GM19351 (cell line): ENCODE results near the gene CAMSAP2.
A peak's percentile ranks its signal among the peaks of the same experiment; 100 is the strongest.

Source experiments
- ATAC-seq: cut with Tn5 transposase; IDR thresholded peaks from one replicate; pipeline ENCODE4 v1.9.1; 2021; ENCODE audit warnings: mild to moderate bottlenecking, moderate library complexity; ENCODE audit not compliant: unreplicated experiment

CAMSAP2 gene

DNA sequence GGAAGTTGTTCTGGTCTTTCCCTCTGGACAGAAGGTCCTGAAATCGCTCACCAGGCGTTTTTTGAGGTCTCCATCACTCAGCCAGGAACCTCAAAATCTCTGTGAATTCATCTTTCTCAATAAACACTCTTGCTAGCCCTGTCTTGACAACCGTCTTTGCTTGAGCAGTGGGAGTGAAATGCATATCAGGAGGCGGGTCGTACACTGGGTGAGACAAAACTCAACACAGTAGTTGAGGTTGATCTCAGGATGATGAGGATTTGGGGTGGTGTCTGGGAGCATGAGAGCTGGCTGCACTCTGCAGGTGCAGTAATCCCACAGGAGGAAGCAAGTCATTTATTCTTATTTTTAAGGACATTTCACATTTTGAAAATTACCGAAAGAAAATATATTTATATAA lies 136.0 kb downstream of the CAMSAP2 start:
- no peak for ATAC-seq

DNA sequence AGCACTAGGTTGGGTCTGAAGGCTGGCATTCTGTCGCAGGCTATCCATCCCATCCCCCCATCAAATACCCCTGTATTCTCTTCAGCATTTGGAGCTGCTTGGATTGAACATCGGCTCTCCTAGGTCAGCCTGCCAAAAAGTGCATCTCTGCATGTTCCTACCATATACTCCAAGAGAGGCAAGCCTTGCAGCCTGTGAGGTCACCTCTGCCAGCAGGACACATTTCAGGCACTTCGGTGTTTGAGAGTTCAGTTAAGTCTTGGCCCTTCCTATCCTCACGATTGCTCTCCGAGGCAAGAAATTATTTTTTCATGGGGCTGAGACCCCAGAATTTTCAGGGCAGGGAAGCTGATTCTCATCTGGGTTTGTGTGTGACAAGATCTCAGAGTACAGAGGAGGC lies 136.7 kb downstream of the CAMSAP2 start:
- no peak for ATAC-seq

DNA sequence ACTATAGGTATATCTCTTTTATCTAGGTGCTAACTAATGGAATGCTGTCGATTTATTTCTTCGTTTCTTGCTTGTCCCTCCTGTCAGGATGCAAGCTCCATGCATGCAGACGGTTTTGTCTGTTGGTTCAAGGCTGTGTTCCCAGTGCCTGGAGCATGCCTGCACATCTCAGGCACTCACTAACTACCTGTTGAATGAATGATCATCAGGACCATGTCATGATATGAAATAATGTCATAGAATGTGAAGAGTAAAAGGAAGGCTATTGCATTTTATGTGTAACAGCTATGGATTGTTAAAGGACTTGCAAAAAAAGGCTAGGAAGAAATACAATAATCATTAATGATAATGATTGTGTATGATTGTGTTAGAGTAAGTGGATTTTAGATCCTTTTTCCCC lies 138.3 kb downstream of the CAMSAP2 start:
- ATAC-seq: no peak

DNA sequence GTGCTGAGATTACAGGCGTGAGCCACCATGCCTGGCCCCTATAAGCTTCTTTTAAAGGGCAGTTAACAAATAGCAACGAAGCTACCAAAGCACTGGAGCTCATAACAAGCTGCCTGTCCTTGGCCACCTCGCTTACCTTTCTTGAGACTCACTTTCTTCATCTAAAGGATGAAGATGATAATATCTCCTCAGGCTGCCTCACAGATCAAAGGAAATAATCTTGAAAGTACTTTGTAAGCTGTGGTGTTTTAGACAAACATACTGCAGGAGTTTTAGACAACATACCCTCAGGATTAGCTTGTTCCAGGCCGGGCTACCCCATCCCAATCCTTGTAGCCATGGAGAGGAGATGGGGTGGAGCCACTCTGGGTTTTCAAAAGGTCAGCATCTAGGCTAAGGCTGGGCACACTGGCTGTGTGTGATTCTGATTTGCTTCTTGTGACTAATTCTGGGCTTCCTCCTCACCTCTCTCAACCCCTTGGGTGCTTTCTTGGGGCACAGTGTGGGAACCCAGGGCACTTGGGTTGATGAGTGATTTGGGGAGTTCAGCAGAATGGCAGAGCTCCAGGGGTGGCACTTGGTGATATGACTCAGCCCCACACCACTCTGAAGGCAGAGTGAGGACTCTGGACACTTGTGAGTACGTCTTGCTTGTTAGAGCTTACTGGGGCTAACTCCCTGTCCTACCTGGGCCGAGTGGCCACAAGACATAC lies 139.3 kb downstream of the CAMSAP2 start:
- ATAC-seq: peak; percentile 67

DNA sequence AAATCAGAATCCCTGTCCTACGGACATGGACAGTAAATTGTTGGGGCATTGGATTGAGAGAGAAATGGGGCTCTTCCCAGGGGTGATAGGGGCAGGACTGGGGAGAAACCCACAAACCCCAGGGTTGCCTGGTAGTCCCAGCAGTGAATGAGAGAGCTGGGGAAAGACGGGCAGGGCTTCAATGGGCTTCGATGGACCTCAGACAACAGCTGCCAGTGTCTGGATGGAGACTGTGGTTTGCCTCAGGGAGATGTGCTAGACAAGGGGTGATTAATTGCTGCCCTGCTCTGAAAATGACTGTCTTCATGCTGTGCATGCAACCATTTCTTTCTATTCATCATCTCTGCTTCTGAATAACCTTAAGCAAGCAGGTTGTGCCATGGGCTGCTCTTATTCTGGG lies 141.5 kb downstream of the CAMSAP2 start:
- no peak for ATAC-seq

DNA sequence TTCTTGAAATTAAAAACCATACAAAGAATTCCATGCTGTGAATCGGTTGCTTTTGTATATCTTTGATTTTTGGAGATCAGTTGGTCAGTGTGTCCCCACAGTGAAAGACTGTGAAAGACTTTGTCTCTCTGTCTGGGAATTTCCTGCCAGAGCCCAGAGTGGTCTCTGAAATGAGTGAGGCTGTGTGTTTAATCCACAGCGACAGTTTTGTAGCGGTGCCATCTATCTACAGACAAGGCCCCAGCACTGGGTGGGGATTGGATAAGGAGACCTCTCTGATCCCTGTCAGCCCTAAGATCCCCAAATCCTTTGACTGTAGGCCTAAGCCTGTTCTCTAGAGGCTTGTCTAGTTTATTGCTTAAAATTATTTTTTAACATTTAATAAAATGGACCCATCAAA lies 144.4 kb downstream of the CAMSAP2 start:
- no peak for ATAC-seq

DNA sequence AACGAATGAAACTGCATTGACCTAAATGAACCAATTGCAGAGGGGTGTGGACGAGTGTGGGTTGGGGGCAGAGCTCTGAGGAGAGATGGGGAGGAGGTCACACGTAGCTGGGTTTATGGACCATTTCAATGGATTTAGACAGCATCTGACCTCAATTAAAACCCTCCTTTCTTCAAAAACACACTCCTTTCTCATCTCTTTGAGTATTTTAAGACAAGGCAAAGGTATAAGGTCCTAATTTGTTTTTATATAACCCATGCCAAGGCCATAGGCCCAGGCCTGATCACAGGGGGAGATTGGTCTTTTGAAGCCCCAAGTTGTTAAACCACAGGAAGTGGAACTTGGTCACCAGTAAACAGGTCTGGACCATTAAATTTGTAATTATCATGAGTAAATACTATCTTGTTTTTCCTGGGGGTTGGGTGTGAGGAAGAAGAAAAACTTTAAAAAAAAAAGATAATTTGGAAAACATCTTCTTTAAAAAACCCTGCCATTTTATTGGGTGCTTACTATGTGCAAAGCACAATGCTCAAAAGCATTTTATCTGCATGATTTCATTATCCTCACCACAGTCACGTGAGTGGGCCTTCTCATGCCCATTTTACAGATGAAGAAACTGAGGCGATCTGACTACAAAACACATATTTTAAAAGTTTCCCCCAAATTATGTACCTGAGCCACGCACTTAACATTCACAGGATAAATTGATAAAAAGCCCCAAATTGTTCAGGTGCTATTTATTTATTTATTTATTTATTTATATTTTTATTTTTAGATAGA lies 147.1 kb downstream of the CAMSAP2 start:
- no peak for ATAC-seq

DNA sequence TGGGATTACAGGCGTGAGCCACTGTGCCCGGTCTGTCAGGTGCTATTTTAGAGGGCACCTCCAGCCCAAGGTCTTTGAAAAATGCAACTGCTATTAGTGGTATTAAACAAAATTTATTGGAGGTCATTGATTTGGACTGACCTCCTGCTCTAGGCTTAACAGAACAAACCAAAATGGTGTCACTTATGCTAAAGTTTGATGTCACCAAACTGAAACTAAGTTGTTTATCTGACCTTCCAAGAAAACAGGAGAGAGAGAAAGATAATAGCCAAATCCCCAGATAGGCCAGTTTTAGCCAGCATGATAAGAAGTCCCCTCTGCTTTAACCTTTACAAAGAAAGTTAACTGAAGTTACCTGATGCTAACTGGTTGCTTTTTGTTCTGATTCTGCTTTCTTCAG lies 147.9 kb downstream of the CAMSAP2 start:
- no peak for ATAC-seq

DNA sequence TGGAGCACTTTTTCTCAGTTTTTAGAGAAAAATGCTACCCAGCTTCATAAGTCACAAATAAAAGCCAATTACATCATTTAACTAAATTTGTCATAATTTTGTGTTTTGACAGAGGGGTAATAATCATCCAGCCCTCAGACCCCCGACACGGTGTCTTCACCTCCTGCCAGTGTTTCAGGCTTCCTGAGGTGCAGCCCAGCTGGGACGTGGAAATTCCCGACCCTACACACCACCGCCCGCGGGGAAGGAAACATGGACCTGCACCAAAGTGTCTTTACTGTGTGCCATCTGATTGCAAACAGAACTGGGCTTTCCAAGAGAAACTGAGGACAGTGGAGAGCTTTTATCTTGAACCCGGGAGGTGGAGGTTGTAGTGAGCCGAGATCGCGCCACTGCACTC lies 148.3 kb downstream of the CAMSAP2 start:
- no peak for ATAC-seq

DNA sequence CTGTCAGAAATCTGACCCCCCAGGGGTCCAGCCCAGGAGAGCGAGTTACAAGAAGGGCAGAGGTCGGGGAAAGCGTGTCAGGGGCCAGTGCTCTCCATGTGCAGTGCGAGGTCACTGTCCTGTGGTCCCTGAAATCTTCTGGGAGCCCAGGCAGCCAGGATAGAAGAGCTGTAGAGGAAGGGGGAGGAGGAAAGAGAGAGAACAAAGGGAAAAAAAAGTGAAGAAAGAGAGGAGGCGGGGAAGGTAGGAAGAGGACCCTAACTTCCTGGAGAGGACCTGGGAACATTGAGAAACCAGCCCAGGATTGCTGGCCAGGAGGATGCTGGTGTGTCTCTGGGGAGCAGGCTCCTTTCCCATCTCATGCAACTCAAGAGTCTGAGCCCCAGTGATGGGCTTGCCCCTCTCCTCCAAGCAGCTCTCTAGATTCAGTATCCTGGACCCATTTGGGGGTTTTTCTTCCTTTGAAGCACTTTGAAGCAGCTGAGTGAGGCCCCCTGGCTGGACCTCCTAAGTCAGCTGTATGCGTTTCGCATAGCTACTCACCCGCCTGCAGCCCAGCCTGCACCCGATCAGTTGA lies 149.2 kb downstream of the CAMSAP2 start:
- ATAC-seq: no peak

DNA sequence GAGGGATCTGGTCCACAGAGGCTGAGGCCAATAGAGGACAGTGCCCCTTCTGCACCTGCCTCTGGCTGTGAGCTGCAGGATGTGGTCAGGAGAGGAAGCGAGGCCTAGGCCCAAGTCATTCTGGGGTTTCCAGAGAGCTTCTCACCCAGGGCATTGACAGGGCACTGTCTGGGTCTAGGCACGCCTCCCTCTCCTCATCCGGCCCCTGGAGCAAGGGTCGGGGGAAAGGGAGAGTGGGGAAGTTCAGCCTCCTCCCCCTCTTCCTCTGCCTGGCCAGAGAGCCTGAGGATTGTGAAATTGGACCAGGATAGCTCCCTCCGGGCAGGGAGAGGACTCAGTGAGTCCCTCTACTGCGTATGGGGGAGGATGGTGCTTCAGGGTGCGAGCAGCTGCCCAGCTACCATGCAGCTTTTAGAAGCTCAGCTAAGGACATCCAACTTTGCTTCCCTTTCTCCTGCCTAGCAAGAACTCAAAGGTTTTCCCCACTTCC lies 149.7 kb downstream of the CAMSAP2 start:
- ATAC-seq: peak; percentile 91

DNA sequence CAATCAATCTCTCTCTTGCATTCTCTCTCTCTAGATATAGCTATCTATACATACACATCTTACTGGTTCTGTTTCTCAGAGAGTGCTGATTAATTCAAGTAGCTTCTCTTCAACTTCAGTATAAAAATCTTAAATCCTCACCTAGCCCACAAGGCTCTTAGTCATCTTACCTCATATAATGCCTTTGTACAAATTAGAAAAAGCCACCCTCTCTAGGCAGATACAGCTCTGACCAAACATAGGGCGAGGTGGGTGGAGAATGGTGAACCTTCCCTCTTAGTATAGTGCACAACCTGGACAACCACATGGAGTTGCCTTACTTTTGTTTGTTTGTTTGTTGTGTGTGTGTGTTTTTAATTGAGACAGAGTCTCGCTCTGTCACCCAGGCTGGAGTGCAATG lies 150.9 kb downstream of the CAMSAP2 start:
- no peak for ATAC-seq

DNA sequence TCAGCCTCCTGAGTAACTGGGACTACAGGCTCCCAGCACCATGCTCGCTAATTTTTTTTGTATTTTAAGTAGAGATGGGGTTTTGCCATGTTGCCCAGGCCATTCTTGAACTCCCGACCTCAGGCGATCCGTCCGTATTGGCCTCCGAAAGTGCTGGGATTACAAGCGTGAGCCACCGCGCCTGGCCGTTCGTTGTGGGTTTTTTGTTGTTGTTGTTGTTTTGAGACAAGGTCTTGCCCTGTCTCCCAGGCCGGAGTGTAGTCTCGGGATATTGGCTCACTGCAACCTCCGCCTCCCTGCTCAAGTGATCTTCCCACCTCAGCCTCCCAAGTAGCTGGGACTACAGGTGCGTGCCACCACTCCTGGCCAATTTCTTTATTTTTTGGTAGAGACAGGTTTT lies 151.3 kb downstream of the CAMSAP2 start:
- no peak for ATAC-seq

DNA sequence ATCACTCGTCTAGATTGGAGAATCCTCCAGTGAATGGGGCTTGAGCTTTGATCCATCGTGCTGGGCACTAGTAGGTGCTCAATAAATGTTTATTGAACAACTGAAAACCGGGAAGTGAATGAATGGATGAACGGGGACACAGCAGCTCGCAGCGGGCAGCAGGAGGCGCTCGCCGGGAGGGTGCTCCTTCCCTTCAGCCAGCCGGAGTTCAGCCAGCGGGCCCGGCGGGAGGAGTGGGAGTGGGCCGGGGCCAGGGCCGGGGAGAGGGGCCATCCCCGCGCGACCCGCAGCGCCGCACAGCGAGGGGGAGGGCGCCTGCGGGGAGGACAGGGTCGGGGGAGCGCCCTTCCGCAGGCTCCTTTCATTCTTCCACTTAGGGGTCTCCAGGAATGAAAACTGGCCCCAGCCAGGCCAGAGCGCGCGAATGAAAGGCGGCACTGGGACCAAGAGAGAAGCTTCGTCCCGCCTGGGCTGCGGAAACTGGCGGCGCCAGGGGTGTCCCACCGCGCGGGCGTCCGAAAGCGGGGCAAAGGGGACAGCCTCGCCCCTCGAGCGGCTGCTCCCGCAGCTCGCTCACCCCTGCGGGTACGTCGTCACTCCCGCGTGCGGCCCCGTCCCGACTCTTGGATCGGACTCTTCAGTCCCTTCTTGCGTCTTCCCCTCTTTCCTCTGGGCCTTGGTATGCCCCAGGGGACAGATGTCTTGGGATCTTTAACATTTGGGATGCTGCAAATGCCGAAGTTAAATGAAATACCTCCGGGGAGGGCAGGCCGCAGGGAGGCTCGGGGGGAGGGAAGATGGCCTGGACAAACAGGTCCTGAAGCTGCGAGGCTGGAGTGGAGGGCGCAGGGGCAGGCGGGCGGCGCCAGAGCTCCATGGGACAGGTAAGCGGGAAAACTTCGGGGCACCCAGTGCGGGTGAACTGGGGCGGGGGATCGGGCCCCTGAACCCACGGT lies 152.4 kb downstream of the CAMSAP2 start:
- ATAC-seq: no peak

DNA sequence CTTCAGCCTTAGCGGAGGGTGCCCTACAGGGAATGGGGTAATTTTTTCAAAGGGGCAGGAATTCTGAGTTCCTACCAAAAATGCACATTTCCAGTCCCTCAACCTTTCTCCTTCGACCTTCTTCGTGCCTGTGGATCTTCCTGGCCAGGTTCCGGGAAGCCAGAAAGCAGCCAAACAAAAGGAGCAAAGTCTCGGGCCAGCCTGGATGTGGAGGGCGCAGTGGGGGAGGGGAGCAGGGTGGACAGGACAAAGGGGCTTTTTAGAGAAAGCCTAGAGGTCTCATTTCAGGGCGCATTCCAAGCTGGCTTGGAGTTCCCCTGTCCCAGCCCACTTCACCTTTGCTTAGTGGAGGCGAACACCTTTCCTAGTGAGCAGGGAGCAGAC lies 153.1 kb downstream of the CAMSAP2 start:
- ATAC-seq: no peak

DNA sequence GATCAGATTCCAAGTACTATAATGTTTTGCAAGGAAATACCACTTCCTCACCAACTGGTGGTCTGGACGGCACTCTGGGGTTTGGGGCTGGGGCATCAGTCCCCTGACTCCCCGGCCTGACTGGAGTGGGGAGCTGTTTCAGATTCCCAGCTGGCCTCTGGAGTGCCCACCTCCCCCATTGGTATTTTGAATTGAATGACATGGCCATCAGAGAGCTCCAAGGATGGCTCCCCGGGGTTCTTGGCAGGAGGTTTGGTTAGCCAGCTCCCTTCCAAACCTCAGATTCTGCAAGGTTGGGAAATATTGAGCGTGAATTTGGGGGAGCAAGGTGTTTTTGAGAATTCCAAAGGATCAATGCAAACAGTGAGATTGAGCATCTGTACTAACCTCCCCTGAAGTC lies 153.9 kb downstream of the CAMSAP2 start:
- ATAC-seq: no peak

DNA sequence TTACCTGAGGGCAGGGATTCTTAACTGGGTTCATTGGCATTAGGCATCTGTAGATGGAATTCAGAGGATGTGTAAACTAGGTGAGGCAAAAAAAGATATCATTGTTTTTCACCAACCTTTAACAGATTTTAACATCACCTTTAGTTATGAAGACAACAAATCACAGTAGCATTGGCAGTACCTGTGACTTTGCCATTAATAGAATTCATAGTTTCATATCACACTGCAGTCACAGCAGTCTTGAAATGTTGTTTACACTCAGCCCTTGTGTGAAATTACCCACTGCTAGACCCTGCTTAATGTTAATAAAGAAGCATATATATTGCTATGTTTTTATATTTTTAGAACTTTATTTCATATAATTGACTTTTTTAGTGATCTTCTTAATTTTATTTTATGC lies 154.3 kb downstream of the CAMSAP2 start:
- ATAC-seq: no peak

DNA sequence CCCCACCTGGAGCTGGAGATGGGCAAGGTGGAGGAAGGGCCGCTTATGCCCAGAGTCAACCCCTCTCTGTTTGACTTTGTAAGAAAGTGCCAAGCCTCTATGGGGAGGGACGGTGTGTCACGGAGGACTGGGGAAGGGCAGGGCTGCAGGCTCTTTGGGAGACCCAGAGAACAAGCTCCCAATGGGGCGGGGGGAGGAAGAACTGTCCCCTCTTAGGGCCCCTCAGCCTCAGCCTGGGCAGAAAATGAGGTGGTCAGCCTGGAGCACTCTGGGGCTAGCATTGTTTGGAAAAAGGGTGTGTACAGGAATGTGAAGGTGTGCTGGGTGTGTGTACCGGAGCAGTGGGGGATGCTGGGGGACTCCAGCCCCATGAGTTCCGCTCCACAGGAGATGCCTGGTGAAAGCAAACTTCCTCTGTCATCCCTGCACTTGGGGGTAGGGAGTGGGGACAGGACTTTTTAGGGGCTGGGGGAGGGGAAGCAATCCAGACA lies 154.8 kb downstream of the CAMSAP2 start:
- no peak for ATAC-seq

DNA sequence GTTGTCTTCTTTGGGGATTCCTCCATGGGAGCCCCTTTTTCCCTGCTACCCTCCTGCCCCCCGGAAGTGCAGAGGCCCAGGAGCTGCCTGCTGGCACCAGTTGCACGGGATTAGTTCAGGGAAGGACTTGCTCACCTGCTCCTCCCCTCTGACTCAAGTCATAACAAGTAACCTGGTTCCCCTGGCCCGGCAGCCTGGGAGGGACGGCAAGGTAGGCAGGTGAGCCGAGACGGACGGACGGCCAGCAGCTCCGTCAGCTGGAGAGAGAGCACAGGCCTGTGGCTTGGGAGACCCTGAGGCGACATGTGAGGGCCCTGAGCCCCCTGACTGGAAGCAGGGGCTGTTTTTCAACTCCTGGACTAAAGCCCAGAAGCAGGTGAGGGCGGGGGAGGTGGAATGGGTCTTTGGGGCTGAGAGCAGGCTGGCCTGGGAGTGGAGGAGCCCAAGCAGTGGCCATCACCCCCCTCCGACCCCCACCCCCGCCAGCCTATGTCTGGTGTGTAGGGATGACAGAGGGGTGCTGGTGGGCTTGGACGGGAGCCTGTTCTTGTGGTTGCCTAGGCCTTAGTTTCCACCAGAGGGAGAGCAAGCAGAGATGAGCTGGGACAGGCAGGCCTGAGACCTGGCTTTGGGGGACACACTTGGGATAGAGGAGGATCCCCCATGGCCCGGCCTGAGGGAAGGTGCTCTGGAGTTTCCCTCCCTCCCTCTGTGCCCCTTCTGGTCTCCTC lies 156.2 kb downstream of the CAMSAP2 start, which contains the start of gene INAVA:
Gene INAVA (plus strand): TSS at position 189 of the 731 bp plus-strand sequence. CDS start 3,501 bp downstream, outside the sequence.
- no peak for ATAC-seq

DNA sequence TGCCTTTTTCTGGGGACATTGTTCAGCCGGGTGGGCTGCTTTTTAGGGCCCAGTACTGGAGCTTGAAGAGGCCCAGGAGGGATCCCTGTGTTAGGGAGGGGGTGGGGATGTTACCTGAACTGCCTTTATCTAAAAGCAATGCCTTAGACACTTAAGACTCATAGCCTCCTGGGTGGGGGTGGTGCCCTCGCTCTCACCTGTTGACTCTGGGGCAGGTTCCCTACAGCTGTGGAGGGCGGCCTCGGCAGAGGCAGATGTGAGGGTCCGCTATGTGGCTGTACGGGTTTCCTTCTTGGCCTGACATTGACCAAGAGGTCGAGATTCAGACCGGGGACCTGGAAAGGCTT lies 156.7 kb downstream of the CAMSAP2 start:
- ATAC-seq: no peak
